CD4-positive, CD25-positive, alpha-beta regulatory T cell (primary cell): ENCODE data around the gene SLC19A1. TPM values are rescaled to one million over a fixed set of nuclear protein-coding genes. Genes with fewer than 3 reads are reported as not detected.

Experiments
- ATAC-seq, 2 donors: fragments of 150-1000 bp; cut with Tn5 transposase; one replicate each; pipeline ENCODE4 v1.10.0; 2021; ENCODE audit warnings: low read depth in 2 of 2, moderate number of reproducible peaks in 2 of 2, moderate library complexity in 1 of 2
- DNase-seq, 3 donors: peaks; one replicate each; pipeline versions ENCODE4 v3.0.0 to v3.0.0-alpha.2; 2012 to 2022; ENCODE audit warnings: mixed read lengths in 1 of 3
- H3K27ac ChIP-seq: one replicate; pipeline ENCODE4 v1.7.0; 2013; ENCODE audit warnings: mild to moderate bottlenecking, low read length; ENCODE audit not compliant: insufficient read depth, poor library complexity, severe bottlenecking
- H3K27me3 ChIP-seq: one replicate; pipeline ENCODE4 v1.7.0; 2013; ENCODE audit warnings: low read length; ENCODE audit not compliant: control insufficient read depth, insufficient read depth
- H3K36me3 ChIP-seq: one replicate; pipeline ENCODE4 v1.7.0; 2013; ENCODE audit warnings: mild to moderate bottlenecking, low read length, moderate library complexity; ENCODE audit not compliant: control insufficient read depth, insufficient read depth
- H3K4me1 ChIP-seq: 2 replicates; pipeline ENCODE4 v1.7.0; 2013; ENCODE audit warnings: mild to moderate bottlenecking, low read length; ENCODE audit not compliant: insufficient read depth, control insufficient read depth, poor library complexity, severe bottlenecking
- H3K4me3 ChIP-seq: one replicate; pipeline ENCODE4 v1.7.0; 2013; ENCODE audit warnings: low read depth, mild to moderate bottlenecking, low read length, moderate library complexity
- H3K9me3 ChIP-seq, 2 experiments: 1 replicate in 1 of 2; 2 replicates in 1 of 2; pipeline ENCODE4 v1.7.0; 2013; ENCODE audit warnings: low read length in 2 of 2, mild to moderate bottlenecking in 1 of 2, moderate library complexity in 1 of 2; ENCODE audit not compliant: control insufficient read depth in 2 of 2
- H3K27ac Mint-ChIP-seq, 3 donors: one replicate each; pipeline ENCODE4 v1.8.0; 2020 to 2022; ENCODE audit warnings: mild to moderate bottlenecking in 3 of 3, mixed read lengths in 3 of 3, moderate library complexity in 2 of 3
- H3K27me3 Mint-ChIP-seq: one replicate; pipeline ENCODE4 v1.8.0; 2022; ENCODE audit warnings: mild to moderate bottlenecking, mixed read lengths
- H3K36me3 Mint-ChIP-seq: one replicate; pipeline ENCODE4 v1.8.0; 2020; ENCODE audit warnings: mixed read lengths
- H3K4me1 Mint-ChIP-seq, 4 donors: one replicate each; pipeline ENCODE4 v1.8.0; 2020 to 2022; ENCODE audit warnings: mixed read lengths in 4 of 4, mild to moderate bottlenecking in 1 of 4
- H3K4me3 Mint-ChIP-seq, 4 donors: one replicate each; pipeline ENCODE4 v1.8.0; 2020 to 2022; ENCODE audit warnings: mild to moderate bottlenecking in 4 of 4, mixed read lengths in 4 of 4, moderate library complexity in 3 of 4
- H3K9me3 Mint-ChIP-seq, 7 donors: one replicate each; pipeline ENCODE4 v1.8.0; 2020 to 2022; ENCODE audit warnings: mixed read lengths in 7 of 7, mild to moderate bottlenecking in 3 of 7, moderate library complexity in 2 of 7
- polyA plus RNA-seq, 4 donors: library from polyadenylated mRNA; unstranded; fragments of 300-500 nt; fragmentation: Illumina TruSeq; gene quantifications; one replicate each; pipeline ENCODE4 v1.2.3, GENCODE V29; 2021
- total RNA-seq: library from RNA; stranded (reverse); gene quantifications from one replicate; pipeline ENCODE4 v1.2.3, GENCODE V29; 2022

SLC19A1 gene
- total and polyA plus RNA-seq, 5 donors from 2014 or later: 4.7 to 10.8 (median 5.3) TPM

GRCh38 chr21:45525153-45525909 is 16.9 kb downstream of the SLC19A1 start:
- Mint-ChIP-seq H3K4me3 (no peak overlapping the region), H3K36me3 (peaks cover 33% of the 10 kb centered on the region), H3K27ac (no peak overlapping the region), H3K9me3 (peaks cover 0 to 7% (median 0%) of the 10 kb centered on the region in 7 donors), H3K4me1 (peaks cover 0 to 2% (median 0%) of the 10 kb centered on the region in 4 donors), H3K27me3 (no peaks in the 10 kb centered on the region)
- Histone ChIP-seq H3K27me3 (no peaks in the 10 kb centered on the region), H3K36me3 (peaks cover 7% of the 10 kb centered on the region), H3K4me1 (no peaks in the 10 kb centered on the region), H3K9me3 (peaks cover 0 to 6% of the 10 kb centered on the region in 2 experiments), H3K4me3 (no peak overlapping the region), H3K27ac (no peak overlapping the region)
- ATAC-seq (no peak), DNase-seq (no peak)

- no peaks in the 10 kb centered on the region for H3K27me3 Mint-ChIP-seq
- DNase-seq: no peak
Measured at GRCh38 chr21:45524756-45525152, 17.5 kb downstream of the SLC19A1 start.

GRCh38 chr21:45523411-45524101 is 18.7 kb downstream of the SLC19A1 start:
- Histone ChIP-seq H3K27me3 (no peaks in the 10 kb centered on the region), H3K4me1 (no peaks in the 10 kb centered on the region), H3K27ac (no peak overlapping the region), H3K9me3 (peaks cover 13 to 22% of the 10 kb centered on the region in 2 experiments), H3K36me3 (peaks cover 7% of the 10 kb centered on the region), H3K4me3 (no peak overlapping the region)
- peak overlapping the region in 1 of 3 donors; percentile 34 for H3K27ac Mint-ChIP-seq
- H3K27me3 Mint-ChIP-seq: no peaks in the 10 kb centered on the region
- peaks cover 0 to 2% (median under 1%) of the 10 kb centered on the region in 4 donors for H3K4me1 Mint-ChIP-seq
- DNase-seq (no peak), ATAC-seq (no peak)
- H3K36me3 Mint-ChIP-seq: peaks cover 51% of the 10 kb centered on the region
- H3K4me3 Mint-ChIP-seq: no peak overlapping the region
- peaks cover 0 to 24% (median 6%) of the 10 kb centered on the region in 7 donors for H3K9me3 Mint-ChIP-seq

More at GRCh38 chr21:45524756-45525152, 17.5 kb downstream of the SLC19A1 start:
- peaks cover 0 to 12% (median 3%) of the 10 kb centered on the region in 7 donors for H3K9me3 Mint-ChIP-seq
- ATAC-seq: no peak
- H3K4me3 ChIP-seq: no peak overlapping the region
- H3K9me3 ChIP-seq: peaks cover 1 to 10% of the 10 kb centered on the region in 2 experiments
- H3K4me3 Mint-ChIP-seq: no peak overlapping the region
- no peaks in the 10 kb centered on the region for H3K27me3 ChIP-seq
- H3K27ac ChIP-seq: no peak overlapping the region
- no peaks in the 10 kb centered on the region for H3K4me1 ChIP-seq
- H3K4me1 Mint-ChIP-seq: peaks cover 0 to 2% (median 0%) of the 10 kb centered on the region in 4 donors
- peaks cover 39% of the 10 kb centered on the region for H3K36me3 Mint-ChIP-seq
- peaks cover 12% of the 10 kb centered on the region for H3K36me3 ChIP-seq
- H3K27ac Mint-ChIP-seq: no peak overlapping the region

GRCh38 chr21:45522986-45523385 is 19.3 kb downstream of the SLC19A1 start:
- H3K27ac ChIP-seq: no peak overlapping the region
- H3K4me3 ChIP-seq: no peak overlapping the region
- H3K36me3 ChIP-seq: peaks cover 6% of the 10 kb centered on the region
- no peak for DNase-seq
- ATAC-seq: no peak
- H3K27ac Mint-ChIP-seq: peak overlapping the region in 2 of 3 donors; percentile 34 to 69
- peaks cover 19 to 28% of the 10 kb centered on the region in 2 experiments for H3K9me3 ChIP-seq
- peaks cover 56% of the 10 kb centered on the region for H3K36me3 Mint-ChIP-seq
- H3K4me3 Mint-ChIP-seq: no peak overlapping the region
- H3K9me3 Mint-ChIP-seq: peaks cover 0 to 29% (median 10%) of the 10 kb centered on the region in 7 donors
- H3K27me3 Mint-ChIP-seq: no peaks in the 10 kb centered on the region
- no peaks in the 10 kb centered on the region for H3K4me1 ChIP-seq
- no peaks in the 10 kb centered on the region for H3K27me3 ChIP-seq
- H3K4me1 Mint-ChIP-seq: peaks cover 2 to 6% (median 3%) of the 10 kb centered on the region in 4 donors

GRCh38 chr21:45522381-45522780 is 19.9 kb downstream of the SLC19A1 start:
- no peak overlapping the region for H3K27ac ChIP-seq
- no peak for DNase-seq
- Mint-ChIP-seq H3K27me3 (no peaks in the 10 kb centered on the region), H3K27ac (no peak overlapping the region), H3K9me3 (peaks cover 0 to 31% (median 13%) of the 10 kb centered on the region in 7 donors), H3K4me1 (peaks cover 5 to 10% (median 7%) of the 10 kb centered on the region in 4 donors), H3K36me3 (peaks cover 60% of the 10 kb centered on the region), H3K4me3 (no peak overlapping the region)
- no peaks in the 10 kb centered on the region for H3K27me3 ChIP-seq
- H3K36me3 ChIP-seq: peaks cover 6% of the 10 kb centered on the region
- no peak for ATAC-seq
- no peak overlapping the region for H3K4me3 ChIP-seq
- peaks cover 20 to 29% of the 10 kb centered on the region in 2 experiments for H3K9me3 ChIP-seq
- no peaks in the 10 kb centered on the region for H3K4me1 ChIP-seq

- no peak for DNase-seq
- H3K36me3 Mint-ChIP-seq: peaks cover 55% of the 10 kb centered on the region
- H3K4me3 Mint-ChIP-seq: no peak overlapping the region
- H3K4me1 Mint-ChIP-seq: peaks cover 3 to 10% (median 8%) of the 10 kb centered on the region in 4 donors
- no peak for ATAC-seq
- H3K27ac Mint-ChIP-seq: no peak overlapping the region
- Histone ChIP-seq H3K36me3 (peaks cover 6% of the 10 kb centered on the region), H3K27ac (no peak overlapping the region), H3K4me1 (no peaks in the 10 kb centered on the region), H3K4me3 (no peak overlapping the region), H3K27me3 (no peaks in the 10 kb centered on the region), H3K9me3 (peaks cover 20 to 29% of the 10 kb centered on the region in 2 experiments)
- no peaks in the 10 kb centered on the region for H3K27me3 Mint-ChIP-seq
- H3K9me3 Mint-ChIP-seq: peaks cover 0 to 31% (median 13%) of the 10 kb centered on the region in 7 donors
Measured at GRCh38 chr21:45521241-45521640, 21.0 kb downstream of the SLC19A1 start.

- Mint-ChIP-seq H3K36me3 (peaks cover 55% of the 10 kb centered on the region), H3K27me3 (no peaks in the 10 kb centered on the region), H3K27ac (no peak overlapping the region), H3K4me1 (peaks cover 3 to 10% (median 8%) of the 10 kb centered on the region in 4 donors), H3K9me3 (peaks cover 0 to 31% (median 14%) of the 10 kb centered on the region in 7 donors), H3K4me3 (no peak overlapping the region)
- peaks cover 6% of the 10 kb centered on the region for H3K36me3 ChIP-seq
- H3K27me3 ChIP-seq: no peaks in the 10 kb centered on the region
- no peaks in the 10 kb centered on the region for H3K4me1 ChIP-seq
- ATAC-seq (no peak), DNase-seq (no peak)
- H3K4me3 ChIP-seq: no peak overlapping the region
- H3K9me3 ChIP-seq: peaks cover 20 to 29% of the 10 kb centered on the region in 2 experiments
- no peak overlapping the region for H3K27ac ChIP-seq
Measured at GRCh38 chr21:45519182-45519581, 23.1 kb downstream of the SLC19A1 start.
